Measurements from ENCODE around the gene VSNL1. TPM values are rescaled to one million over a fixed set of nuclear protein-coding genes. Genes with fewer than 3 reads are reported as not detected.

The VSNL1 gene
- total RNA-seq, 1 experiment from 2014 or later, result 9.9 TPM

DNA sequence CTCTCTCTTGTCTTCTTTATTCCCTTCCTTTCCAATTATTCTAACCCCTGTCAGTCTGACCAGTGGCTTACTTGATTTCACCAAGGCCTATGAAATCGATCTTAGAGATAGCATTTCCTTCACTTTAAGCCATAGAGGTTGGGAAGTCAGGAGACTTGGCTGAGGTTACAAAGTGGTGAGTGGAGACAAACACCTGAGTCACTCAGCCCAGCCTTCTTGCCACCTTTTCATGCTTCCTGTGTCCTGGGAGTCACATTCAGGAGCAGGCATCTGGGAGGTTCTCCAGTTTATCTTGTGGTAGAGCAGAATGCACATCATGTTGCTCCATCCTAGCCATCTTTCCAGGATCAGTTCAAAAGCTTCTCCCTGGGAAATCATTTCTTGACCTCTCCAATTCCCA, 59.1 kb downstream of the VSNL1 start:
- Histone ChIP-seq H3K4me1 (ENCODE audit: insufficient read depth, low read length) (peaks cover 10% of the 10 kb centered on the region), H3T11ph (ENCODE audit: low read length) (no peak overlapping the region), H2AK5ac (ENCODE audit: insufficient read length, low read length) (no peak overlapping the region), H3K79me1 (ENCODE audit: insufficient read depth, low read depth, low read length, poor library complexity, severe bottlenecking) (no peaks in the 10 kb centered on the region), H2BK5ac (ENCODE audit: insufficient read length, low read length) (no peak overlapping the region), H3K23me2 (ENCODE audit: insufficient read length, low read depth, low read length, poor library complexity, severe bottlenecking) (no peaks in the 10 kb centered on the region), H3K9ac (ENCODE audit: extremely low read depth, insufficient read length, low read length) (no peak overlapping the region), H3K14ac (ENCODE audit: insufficient read depth, low read length) (no peak overlapping the region), H4K20me1 (ENCODE audit: control insufficient read depth, insufficient read depth, insufficient read length) (no peaks in the 10 kb centered on the region), H3K4ac (ENCODE audit: low read depth, low read length) (no peak overlapping the region), H3K18ac (ENCODE audit: insufficient read length, low read depth, low read length) (no peak overlapping the region), H3K79me2 (ENCODE audit: insufficient read depth, low read length) (no peaks in the 10 kb centered on the region), H2BK15ac (ENCODE audit: low read depth, low read length) (no peak overlapping the region), H3K27me3 (ENCODE audit: insufficient read depth, low read length) (no peaks in the 10 kb centered on the region), H2BK20ac (ENCODE audit: low read depth, low read length, poor library complexity, severe bottlenecking) (no peak overlapping the region), H4K8ac (replicated peaks; ENCODE audit: insufficient read length, low read depth, low read length) (no peak overlapping the region), H3K27ac (ENCODE audit: insufficient read length, low read depth, low read length) (no peak overlapping the region), H3K4me2 (ENCODE audit: insufficient read depth, insufficient read length, low read length) (no peak overlapping the region), H3K9me3 (ENCODE audit: control insufficient read depth, low read depth, low read length) (no peaks in the 10 kb centered on the region), H2BK12ac (ENCODE audit: insufficient read length, low read depth, low read length) (no peak overlapping the region), H3K56ac (ENCODE audit: insufficient read length, low read depth, low read length) (no peak overlapping the region), H4K91ac (ENCODE audit: insufficient read length, low read depth, low read length) (no peak overlapping the region), H2BK120ac (ENCODE audit: low read depth, low read length, poor library complexity, severe bottlenecking) (no peak overlapping the region), H4K5ac (ENCODE audit: insufficient read length, low read depth, low read length) (no peak overlapping the region), H3K23ac (ENCODE audit: insufficient read length, low read depth, low read length) (no peak overlapping the region), H2AFZ (ENCODE audit: low read length) (no peak overlapping the region)
- TF ChIP-seq, protein P1, sequence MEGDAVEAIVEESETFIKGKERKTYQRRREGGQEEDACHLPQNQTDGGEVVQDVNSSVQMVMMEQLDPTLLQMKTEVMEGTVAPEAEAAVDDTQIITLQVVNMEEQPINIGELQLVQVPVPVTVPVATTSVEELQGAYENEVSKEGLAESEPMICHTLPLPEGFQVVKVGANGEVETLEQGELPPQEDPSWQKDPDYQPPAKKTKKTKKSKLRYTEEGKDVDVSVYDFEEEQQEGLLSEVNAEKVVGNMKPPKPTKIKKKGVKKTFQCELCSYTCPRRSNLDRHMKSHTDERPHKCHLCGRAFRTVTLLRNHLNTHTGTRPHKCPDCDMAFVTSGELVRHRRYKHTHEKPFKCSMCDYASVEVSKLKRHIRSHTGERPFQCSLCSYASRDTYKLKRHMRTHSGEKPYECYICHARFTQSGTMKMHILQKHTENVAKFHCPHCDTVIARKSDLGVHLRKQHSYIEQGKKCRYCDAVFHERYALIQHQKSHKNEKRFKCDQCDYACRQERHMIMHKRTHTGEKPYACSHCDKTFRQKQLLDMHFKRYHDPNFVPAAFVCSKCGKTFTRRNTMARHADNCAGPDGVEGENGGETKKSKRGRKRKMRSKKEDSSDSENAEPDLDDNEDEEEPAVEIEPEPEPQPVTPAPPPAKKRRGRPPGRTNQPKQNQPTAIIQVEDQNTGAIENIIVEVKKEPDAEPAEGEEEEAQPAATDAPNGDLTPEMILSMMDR (conservative IDR thresholded peaks at IDR 0.05), result no peak
- no peaks in the 10 kb centered on the region for H3K27me3 Mint-ChIP-seq (ENCODE audit: low read depth)
- 0 out of 7 replicates have a peak overlapping the region, but pooled peaks of 1 of the 3 experiments have one; percentile 31 for H3K27ac Mint-ChIP-seq
- peaks cover 18 to 29% of the 10 kb centered on the region in 2 experiments for H3K4me1 Mint-ChIP-seq
- H3K9me3 Mint-ChIP-seq, result no peaks in the 10 kb centered on the region
- WGBS (ENCODE audit: extremely low coverage, insufficient read length, low lambda C conversion rate), result no CpG with 5 or more reads among the region's 1 CpG
- DNase-seq, result peak; percentile 6
- peaks cover 8 to 23% (median 11%) of the 10 kb centered on the region in 3 experiments for H3K36me3 Mint-ChIP-seq (ENCODE audit: insufficient read depth in 1 of 3, low read depth in 3 of 3)
- H3K4me3 Mint-ChIP-seq, result no peak overlapping the region
